HG03457 (cell line): ENCODE measurements around the gene LEP.
"Not testable (repeated sequence)": the region's sequence is repeated elsewhere in the genome, so short reads cannot be mapped to it uniquely, and the experiment has no call there.

Experiments used
- ATAC-seq: cut with Tn5 transposase; IDR thresholded peaks from one replicate; pipeline ENCODE4 v1.9.1; 2021; ENCODE audit warnings: moderate number of reproducible peaks; ENCODE audit not compliant: unreplicated experiment

The LEP gene

DNA sequence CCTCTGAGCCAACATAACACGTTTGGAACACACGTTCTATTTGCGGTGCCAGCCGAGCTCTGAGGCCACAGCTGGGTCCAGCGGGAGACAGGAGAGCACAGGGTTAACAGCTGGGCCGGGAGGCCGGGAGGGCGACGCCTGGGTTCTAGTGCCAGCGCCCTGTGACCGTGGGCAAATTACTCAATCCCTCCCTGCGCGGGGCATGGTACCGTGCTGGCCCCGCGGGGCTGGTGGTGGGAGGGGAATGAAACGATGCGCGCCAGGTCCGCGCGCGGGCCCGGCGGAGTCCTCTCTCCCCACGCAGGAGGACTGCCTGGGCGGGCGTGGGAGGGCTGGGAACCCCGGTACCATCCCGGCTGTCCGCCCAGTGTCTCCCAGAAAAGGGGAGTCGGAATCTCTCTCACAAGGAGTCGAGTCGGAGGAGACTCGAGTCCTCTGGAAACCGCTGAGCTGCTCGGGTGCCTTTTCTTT lies 30.4 kb downstream of the LEP start:
- ATAC-seq: no peak

DNA sequence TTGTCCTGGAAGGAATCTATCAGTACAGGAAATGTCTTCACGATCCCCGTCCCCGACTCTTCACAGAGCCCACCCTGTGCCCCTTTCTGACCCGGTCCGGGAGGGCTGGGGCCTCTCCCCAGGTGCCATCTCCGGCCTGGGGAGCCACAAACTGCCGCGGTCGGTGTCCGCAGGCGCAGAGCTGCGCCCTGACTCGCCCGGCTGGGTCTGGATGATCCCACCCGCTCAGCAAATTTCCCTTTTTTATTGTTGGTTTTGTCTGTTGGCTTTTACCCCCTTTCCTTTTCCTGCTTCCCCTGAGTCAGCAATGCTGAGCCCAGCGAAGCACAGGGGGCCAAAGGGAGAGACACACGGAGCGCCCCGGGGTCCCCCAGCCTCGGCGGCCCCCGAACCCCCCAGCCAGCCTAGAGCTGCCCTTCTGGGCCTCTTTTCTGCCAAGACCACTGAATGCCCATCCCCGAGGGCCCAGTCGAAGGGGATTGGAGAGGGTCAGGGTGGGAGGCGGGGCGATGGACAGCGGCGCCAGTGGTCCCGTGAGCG lies 30.9 kb downstream of the LEP start:
- ATAC-seq: no peak

DNA sequence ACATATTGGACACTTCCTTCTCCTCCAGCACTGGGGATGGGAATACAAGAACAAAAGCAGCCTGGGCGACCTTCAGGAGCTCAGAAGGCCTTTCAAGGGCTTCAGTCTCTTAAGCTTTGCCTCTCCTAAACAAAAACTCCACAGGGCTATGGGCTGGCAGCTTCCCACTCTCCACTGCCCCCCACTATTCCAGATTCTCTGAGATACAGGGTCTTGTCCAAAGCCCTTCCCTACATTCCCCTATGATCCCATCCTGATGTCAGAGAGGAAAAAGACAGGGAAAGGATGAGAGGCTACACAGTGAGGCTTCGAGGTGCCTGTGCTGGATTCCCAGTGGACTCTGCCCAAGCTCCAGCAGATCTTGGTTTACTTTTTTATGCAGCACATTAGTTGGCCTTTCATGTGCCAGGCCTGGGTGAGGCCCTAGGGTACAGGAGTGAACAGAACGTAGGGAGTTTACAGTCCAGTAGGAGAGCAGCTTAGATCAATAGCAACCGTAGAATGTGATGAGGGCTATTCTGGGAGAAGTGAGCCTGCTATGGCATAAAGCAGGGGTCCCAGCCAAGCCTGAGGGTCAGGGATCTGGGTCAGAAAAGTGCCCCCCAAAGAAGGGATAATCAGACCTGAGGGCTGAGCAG lies 33.3 kb downstream of the LEP start:
- ATAC-seq: no peak

DNA sequence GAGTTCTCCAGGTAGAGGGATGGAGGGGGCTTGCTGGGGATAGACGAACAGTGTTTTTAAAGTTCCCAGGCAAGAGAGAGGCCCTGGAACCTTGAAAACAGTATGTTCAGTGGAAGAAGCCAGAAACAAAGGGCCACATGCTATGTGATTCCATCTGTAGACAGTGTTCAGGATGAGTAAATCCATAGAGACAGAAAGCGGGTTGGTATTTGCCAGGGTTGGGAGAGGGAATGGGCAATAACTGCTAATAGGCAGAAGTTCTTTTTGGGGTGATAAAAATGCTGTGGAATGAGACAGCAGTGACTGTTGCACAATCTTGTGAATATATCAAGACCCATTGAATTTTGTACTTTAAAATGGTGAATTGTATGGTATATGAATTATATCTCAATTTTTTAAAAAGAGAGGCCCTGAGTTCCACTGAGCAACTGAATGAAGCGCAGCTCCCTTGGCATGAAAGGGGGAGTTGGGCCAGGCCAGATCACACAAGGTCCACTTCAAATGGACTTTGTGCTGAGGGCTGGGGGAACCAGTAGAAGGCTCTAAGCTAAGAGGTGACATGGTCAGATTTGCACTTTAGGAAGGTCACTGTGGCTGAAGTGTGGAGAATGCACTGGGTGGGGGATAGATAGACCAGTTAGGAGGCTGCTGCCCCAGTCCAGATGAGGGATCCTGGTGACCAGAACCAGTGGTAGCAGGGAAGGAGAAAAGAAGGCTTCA lies 34.0 kb downstream of the LEP start:
- ATAC-seq: no peak

DNA sequence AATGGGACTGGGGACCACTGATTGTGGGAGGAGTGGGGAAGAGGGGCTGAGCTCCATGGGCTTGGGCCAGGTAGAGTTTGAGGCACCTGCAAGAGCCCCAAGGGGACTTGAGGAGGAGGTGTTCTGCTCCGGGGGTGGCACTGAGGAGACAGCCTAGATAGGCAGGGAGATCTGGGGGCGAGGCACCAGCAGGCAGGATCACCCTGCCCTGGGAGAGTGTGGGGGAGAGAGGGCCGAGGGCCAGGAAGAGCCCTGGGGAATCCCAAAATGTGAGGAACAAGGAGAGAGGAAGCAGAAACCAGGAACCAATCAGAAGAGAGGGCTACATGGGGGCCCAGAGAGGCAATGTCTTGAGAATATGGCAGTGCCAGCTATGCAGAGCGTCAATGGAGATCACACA lies 34.6 kb downstream of the LEP start:
- no peak for ATAC-seq

DNA sequence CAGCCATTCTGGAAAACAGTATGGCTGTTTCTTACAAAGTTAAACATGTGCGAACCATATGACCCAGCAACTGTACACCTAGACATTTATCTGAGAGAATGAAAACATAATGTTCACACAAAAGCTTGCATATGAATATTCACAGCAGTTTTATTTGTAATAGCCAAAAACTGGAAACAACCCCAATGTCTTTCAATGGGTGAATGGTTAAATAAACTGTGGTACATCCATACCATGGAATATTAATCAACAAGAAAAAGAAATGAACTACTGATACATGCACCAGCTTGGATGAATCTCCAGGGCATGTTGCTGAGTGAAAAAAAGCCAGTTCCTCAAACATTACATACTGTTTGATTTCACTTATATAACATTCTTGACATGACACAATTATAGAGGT lies 37.3 kb downstream of the LEP start:
- no peak for ATAC-seq

DNA sequence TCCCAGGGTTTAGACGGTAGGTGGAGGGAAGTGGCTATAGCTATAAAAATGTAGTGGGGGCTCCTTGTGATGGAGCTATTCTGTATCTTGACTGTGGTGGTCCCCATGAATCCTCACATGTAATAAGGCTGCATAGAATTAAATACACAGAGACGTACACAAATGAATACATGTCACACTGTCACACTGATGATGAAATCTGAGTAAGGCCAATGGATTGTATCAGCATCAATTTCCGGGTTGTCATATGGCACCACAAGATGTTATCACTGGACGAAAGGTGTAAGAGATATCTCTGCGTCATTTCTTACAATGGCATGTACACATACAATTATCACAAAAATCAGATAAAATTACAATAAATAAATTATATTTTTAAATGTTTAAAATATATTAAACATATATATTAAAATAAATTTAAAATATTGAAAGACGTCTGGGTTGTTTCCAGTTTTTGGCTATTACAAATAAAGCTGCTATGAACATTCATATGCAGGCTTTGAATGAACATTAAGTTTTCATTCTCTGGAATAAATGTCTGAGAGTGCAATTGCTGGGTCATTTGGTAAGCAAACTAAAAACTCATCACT lies 38.1 kb downstream of the LEP start:
- no peak for ATAC-seq

DNA sequence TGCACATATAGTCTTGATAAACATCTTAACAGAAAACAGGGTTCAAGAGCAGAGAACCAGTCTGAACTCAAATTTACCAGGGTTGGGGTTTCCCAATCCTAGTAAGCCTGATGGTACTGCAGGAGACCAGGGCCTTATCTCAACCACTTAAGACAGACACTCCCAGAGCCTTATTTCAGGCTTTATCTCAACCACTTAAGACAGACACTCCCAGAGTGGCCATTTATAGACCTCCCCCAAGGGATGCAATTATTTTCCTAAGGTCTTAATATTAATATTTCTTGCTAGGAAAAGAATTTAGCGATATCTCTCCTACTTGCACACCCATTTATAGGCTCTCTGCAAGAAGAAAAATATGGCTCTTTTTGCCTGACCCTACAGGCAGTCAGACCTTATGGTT lies 39.4 kb downstream of the LEP start:
- not testable (repeated sequence) for ATAC-seq

DNA sequence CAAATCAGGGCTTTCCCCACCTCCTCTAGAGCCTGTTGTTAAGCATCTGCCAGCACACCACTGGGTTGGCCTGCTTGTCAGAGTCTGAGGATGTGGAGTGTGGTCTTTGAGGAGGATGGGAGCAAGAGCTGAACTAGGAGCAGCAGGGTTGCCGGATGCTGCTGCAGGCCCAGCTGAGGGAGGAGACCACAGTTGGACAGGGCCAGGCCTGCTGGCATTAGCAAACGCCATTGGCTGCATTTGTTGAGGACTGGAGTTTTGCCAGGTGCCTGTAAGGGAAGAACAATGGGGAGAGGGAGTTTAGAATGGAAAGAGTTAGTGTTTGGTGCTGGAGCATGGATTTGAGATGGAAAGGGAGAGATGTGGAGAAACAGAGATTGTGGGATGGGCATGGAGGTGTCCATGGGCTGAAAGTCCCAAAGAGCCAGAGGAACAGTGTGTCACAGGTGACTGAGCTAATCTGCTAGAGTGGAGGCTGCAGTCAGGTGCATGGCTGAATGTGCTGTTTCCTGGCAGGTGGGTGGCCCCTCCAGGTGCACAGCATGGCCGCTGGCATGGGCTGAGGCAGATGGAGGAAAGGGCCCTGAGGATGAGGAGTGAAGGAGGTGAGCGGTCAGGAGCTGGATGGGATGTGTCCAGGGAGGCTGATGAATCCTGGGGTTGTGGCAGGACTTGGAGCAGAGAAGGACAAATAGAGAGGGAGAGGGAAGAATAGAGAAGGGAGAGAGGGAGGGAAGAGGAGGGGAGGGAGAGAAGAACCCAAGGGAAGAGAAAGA lies 40.7 kb downstream of the LEP start:
- no peak for ATAC-seq

DNA sequence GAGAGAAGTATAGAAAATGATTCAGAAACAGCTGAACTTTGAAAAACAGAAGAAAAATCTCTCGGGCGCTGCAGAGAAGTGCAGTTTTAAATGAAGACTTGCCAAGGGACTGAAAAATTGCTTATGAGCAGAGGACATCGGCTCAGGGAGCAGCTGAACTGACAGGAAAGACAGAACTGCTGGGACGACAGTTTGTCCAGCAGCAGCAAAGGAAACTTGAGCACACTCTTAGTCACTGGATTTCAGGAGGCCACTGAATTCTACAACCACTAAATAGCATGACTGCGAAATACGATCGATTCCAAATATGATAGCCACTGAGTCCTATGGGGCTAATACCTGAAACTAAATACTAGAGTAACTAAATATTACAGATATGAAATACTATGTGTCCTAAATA lies 43.0 kb downstream of the LEP start:
- no peak for ATAC-seq

DNA sequence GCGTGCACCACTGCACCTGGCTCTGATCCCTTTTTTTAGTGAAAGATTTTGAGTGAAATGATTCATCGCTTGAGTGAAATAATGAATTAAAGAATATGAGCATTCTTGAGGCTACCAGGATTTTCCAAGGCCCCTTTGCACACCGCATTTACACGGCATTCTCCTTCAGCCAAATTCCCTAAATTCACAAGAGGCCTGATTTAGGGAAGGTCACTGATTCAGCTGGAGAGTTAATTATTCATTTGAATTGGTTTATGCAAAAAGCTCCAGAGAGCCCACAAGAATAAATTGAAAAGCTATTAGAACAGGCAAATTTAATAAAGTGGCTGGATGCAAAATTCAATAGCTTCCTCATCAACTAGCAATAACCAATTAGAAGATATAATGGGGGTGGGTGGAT lies 46.5 kb downstream of the LEP start:
- ATAC-seq: no peak

DNA sequence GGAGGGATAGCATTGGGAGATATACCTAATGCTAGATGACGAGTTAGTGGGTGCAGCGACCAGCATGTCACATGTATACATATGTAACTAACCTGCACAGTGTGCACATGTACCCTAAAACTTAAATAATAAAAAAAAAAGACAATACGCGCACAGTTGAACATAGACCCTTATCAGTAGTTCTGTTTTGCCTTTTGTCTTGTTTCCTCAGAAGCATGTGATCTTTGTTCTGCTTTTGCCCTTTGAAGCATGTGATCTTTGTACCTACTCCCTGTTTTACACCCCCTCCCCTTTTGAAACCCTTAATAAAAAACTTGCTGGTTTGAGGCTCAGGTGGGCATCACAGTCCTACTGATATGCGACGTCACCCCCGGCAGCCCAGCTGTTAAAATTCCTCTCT lies 56.9 kb downstream of the LEP start:
- not testable (repeated sequence) for ATAC-seq

DNA sequence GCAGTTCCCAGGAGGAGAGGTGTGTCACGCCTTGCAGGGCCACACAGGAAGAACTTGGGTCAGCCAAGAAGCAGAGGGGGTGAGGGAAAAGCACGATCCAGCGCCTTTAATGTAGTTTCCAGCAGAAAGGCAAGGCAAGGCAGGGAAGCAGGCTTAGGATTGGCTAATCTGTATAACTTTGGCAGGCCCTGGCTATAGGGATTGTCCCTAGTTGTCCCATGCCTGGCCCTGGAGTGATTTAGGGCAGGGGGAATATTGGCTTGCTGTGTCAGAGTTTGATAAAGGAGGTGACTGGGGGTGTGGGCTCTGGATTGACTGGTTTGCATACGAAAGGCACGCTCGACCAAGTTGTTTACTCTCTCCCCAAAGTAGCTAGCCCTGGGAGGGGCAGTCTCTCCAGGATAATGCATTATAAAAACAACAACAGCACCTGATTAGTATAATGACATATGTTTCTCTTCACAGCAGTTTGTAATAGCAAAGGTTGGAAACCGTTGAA lies 58.1 kb downstream of the LEP start:
- no peak for ATAC-seq

DNA sequence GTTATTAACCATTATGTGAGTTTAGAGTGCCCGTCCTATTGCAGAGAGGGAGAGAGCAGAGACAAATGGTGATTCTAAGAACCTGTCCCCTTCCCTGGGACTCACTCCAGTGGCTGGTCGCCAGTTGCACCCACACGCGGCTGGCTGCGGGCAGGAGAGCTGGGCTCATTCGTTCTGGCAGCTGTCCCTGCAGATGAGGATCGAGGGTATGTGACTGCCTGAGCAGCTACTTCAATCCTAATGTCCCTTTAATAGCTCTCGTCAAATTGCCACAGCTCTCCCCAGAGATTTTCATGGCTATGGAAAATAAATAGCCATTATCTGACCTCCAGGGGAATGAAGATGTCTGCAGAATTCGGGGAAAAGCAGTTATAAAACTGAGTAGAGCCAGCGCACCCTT lies 61.1 kb downstream of the LEP start:
- ATAC-seq: no peak

DNA sequence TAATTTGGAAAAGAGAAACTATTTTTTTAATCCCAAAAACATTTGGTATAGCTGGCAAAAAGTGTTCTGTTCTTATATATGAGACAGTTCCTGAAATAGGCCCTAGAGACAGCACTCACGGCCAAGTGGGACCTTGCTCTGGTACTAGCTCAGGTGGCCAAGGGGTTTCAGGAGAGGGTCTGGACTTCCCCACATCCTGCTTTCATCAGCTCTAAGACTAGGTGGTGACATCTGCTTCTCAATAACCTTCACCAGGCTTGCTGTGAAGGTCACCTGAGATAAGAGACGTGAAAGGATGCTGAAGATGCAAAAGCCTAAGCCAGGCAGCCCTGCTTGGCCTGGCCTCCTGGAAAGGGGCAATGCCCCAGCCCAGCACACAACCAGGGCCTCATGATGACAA lies 62.1 kb downstream of the LEP start:
- ATAC-seq: no peak

DNA sequence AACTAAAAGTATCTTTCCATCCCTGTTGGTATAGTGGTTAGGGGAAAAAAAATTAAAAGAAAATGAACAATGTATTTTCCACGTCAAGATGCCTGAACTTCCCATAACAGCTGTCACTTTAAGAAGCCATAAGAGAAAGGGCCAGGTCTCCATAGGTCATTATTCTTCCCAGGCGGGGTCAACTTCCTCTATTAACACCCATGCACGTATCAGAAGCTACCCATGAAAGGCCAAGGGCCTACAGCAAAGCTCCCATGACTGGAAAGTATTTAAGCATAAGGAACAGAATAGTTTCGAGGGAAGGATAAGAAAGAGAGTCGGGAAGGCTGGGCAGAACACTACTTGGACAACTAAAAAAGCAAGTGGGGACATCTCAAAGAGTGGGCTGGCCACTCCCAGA lies 62.6 kb downstream of the LEP start:
- ATAC-seq: no peak

DNA sequence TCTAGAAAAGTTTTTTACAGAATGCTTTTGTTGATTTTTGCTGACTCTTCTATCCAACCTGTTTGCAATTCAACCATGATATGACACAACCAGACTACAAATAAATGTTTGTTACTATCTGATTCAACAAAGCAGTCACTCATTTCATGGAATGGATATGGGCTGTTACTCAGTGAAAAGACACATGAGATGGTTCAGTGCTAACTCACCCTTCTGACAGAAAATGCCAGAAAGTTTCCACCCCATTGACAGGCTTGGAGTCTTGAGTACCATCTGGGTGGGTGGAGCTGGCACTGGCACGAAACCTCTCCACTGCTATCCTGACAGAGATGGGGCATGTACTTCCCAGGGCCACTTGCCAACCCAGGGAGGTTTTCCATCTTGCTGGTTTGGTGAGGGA lies 63.1 kb downstream of the LEP start:
- no peak for ATAC-seq

DNA sequence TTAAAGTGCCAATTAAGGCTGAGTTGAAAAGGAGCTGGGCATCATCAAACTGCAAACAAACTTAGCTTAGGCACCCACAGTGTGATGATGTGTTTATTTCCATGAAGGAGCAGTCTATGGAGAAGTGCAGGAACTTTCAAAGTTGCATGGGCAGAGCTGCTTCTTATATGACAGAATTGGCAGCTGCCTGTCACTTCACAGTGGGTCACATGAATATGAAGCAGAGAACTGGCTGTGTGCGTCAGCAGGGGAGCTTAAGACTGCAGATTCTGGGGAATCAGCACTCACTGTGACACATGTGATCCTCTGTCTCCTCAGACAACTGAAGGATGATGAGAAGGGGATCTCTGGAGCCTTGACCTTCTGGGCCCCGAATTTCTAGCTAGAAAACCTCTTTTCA lies 66.0 kb downstream of the LEP start:
- no peak for ATAC-seq
